OCI-LY7 (cell line): Measurements from ENCODE around the gene GLIPR1.

Source experiments
- CTCF ChIP-seq: fragments of 200-600 bp; sonication (generic); conservative IDR thresholded peaks from 2 replicates; pipeline ENCODE4 v1.5.1; 2014; ENCODE audit warnings: mild to moderate bottlenecking, antibody characterized with exemption, low read length, moderate library complexity, mixed read lengths
- EZH2phosphoT487 ChIP-seq: fragments of 200-600 bp; sonication (generic); IDR thresholded peaks from 2 replicates; pipeline ENCODE4 v1.6.1; 2018; ENCODE audit warnings: low read depth, borderline replicate concordance, mild to moderate bottlenecking, mixed run types, antibody characterized with exemption, low read length, moderate library complexity, mixed read lengths

- TF ChIP-seq EZH2phosphoT487 (no peak), CTCF (no peak)
Observed at GRCh38 chr12:75508159-75508558, 27.6 kb downstream of the GLIPR1 start.
